ENCODE data around the gene NDUFB2.
"Not testable (repeated sequence)": the region's sequence is repeated elsewhere in the genome, so short reads cannot be mapped to it uniquely, and the experiment has no call there.

Gene NDUFB2

DNA sequence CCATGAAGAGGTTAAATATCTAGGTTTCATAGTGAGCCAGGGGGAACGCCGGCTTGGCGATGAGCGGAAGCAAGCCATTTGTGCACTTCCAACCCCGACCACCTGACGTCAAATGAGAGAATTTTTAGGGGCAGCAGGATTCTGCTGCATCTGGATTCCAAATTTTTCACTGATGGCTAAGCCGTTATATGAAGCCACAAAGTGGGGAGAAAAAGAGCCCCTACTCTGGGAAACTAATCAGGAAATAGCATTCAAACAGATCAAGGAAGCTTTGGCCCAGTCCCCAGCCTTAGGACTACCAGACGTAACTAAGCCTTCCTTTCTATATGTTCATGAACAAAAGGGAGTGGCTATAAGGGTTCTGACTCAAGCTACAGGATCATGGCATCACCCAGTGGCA lies 36.7 kb upstream of the NDUFB2 start:
- ChIA-PET POLR2A (interaction anchor here (0.8 kb wide), 1 partner anchor 9 kb away, joined by 4 read pairs; no protein-coding TSS in a partner anchor), CTCF (interaction anchor here (1.0 to 1.3 kb wide), 4 partner anchors 12 to 355 kb away, joined by 3 to 5 read pairs (median 3); partner anchors contain the start of gene MRPS33)
- DNase-seq (ENCODE audit: extremely low spot score), result no peak
- TF ChIP-seq ARNT (IDR thresholded peaks at IDR 0.05) (no peak), FOXA1 (IDR thresholded peaks at IDR 0.05) (no peak), LEF1 (IDR thresholded peaks at IDR 0.05; ENCODE audit: borderline replicate concordance) (no peak), TARDBP (IDR thresholded peaks at IDR 0.05) (no peak), ZNF384 (IDR thresholded peaks at IDR 0.05) (no peak), SP1 (IDR thresholded peaks at IDR 0.05) (no peak), SUZ12 (IDR thresholded peaks at IDR 0.05) (no peak), BHLHE40 (IDR thresholded peaks at IDR 0.05; ENCODE audit: borderline replicate concordance) (no peak), CTBP1 (IDR thresholded peaks at IDR 0.05; ENCODE audit: borderline replicate concordance) (no peak), HDGF (IDR thresholded peaks at IDR 0.05; ENCODE audit: borderline replicate concordance) (no peak), FOXM1 (IDR thresholded peaks at IDR 0.05; ENCODE audit: borderline replicate concordance) (no peak)
- TF ChIP-seq, protein P1, sequence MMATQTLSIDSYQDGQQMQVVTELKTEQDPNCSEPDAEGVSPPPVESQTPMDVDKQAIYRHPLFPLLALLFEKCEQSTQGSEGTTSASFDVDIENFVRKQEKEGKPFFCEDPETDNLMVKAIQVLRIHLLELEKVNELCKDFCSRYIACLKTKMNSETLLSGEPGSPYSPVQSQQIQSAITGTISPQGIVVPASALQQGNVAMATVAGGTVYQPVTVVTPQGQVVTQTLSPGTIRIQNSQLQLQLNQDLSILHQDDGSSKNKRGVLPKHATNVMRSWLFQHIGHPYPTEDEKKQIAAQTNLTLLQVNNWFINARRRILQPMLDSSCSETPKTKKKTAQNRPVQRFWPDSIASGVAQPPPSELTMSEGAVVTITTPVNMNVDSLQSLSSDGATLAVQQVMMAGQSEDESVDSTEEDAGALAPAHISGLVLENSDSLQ (IDR thresholded peaks at IDR 0.05), result no peak

DNA sequence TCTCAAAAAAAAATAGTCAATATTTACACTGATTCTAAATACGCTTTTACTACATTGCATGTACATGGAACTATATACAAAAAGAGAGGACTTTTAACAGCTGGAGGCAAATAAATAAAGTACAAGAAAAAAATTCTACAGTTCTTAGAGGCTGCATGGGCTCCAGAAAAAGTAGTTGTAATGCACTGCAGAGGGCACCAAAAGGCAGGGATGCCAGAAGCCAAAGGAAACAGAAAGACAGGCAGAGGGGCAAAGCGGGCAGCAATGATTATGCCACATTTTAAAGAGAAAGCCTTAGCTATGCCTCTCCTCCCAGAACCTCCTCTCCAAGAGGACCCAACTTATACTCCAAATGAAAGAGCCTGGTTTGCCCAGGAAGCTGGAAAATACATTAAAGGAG lies 35.4 kb upstream of the NDUFB2 start:
- ChIA-PET POLR2A (interaction anchor here (1.0 to 2.0 kb wide), 3 partner anchors 12 to 353 kb away, joined by 4 to 8 read pairs (median 6); partner anchors contain the start of genes ADCK2 and MRPS33), CTCF (interaction anchor here (0.9 to 1.7 kb wide), 3 partner anchors 14 to 354 kb away, joined by 3 to 5 read pairs (median 3); partner anchors contain the start of gene MRPS33)
- no peak for DNase-seq (ENCODE audit: extremely low spot score)
- TF ChIP-seq, protein P1 (IDR thresholded peaks at IDR 0.05), result no peak
- no peak for TF ChIP-seq ZNF384 (IDR thresholded peaks at IDR 0.05)

DNA sequence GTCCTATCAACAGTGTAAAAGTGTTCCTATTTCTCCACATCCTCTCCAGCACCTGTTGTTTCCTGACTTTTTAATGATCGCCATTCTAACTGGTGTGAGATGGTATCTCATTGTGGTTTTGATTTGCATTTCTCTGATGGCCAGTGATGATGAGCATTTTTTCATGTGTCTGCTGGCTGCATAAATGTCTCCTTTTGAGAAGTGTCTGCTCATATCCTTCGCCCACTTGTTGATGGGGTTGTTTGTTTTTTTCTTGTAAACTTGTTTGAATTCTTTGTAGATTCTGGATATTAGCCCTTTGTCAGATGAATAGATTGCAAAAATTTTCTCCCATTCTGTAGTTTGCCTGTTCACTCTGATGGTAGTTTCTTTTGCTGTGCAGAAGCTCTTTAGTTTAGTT lies 33.6 kb upstream of the NDUFB2 start:
- CTCF ChIA-PET; DNase-seq (ENCODE audit: extremely low spot score); POLR2A ChIA-PET: not testable (repeated sequence)

DNA sequence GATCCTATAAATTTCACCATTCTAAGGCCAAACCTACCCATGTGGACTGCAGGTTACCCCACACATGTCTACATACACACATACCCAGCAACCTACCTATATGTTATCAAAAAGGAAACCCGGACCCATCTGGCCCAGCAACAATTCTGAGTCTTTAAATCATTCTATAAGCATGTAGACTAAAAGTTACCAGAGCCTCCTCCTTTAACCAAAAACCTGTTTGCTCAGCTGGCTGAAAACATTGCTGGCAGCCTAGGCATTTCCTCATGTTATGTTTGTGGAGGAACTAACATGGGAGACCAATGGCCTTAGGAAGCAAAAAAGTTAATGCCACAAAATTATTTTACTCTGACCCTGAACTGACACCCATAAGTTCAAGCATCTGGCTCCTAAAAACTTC lies 29.0 kb upstream of the NDUFB2 start:
- TF ChIP-seq FOXK2 (IDR thresholded peaks at IDR 0.05) (no peak), ZNF384 (IDR thresholded peaks at IDR 0.05) (no peak), FOXA1 (IDR thresholded peaks at IDR 0.05) (no peak), ELF4 (IDR thresholded peaks at IDR 0.05) (no peak), SUZ12 (IDR thresholded peaks at IDR 0.05) (no peak), L3MBTL2 (conservative IDR thresholded peaks at IDR 0.05) (no peak), BHLHE40 (IDR thresholded peaks at IDR 0.05; ENCODE audit: borderline replicate concordance) (no peak), SP1 (IDR thresholded peaks at IDR 0.05) (no peak), TARDBP (IDR thresholded peaks at IDR 0.05) (no peak)
- ChIA-PET POLR2A (no interaction called here), CTCF (no interaction called here)
- DNase-seq (ENCODE audit: extremely low spot score), result no peak

DNA sequence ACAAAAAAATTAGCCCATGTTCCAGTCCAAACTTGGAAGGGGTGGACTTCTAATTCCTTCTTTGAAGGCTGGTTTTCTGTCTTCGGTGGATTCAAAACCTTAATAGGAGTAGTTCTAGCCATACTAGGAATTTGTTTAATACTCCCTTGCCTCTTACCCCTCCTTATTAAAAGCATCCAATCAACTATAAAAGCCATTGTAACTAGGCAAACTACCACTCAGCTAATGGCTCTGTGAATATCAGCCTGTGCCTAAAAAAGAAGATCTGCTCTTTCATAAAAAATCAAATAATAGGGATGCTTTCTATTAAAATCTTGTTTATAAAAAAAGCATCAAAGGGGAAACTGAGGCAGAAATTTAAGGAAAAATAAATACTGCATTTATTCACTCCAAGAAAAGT lies 27.9 kb upstream of the NDUFB2 start:
- TF ChIP-seq FOXK2 (IDR thresholded peaks at IDR 0.05), result no peak
- TF ChIP-seq TARDBP (IDR thresholded peaks at IDR 0.05), result no peak
- no peak for TF ChIP-seq ARNT (IDR thresholded peaks at IDR 0.05)
- TF ChIP-seq, protein P1 (IDR thresholded peaks at IDR 0.05), result no peak
- no peak for TF ChIP-seq HDGF (IDR thresholded peaks at IDR 0.05; ENCODE audit: borderline replicate concordance)
- TF ChIP-seq ELF4 (IDR thresholded peaks at IDR 0.05), result no peak

DNA sequence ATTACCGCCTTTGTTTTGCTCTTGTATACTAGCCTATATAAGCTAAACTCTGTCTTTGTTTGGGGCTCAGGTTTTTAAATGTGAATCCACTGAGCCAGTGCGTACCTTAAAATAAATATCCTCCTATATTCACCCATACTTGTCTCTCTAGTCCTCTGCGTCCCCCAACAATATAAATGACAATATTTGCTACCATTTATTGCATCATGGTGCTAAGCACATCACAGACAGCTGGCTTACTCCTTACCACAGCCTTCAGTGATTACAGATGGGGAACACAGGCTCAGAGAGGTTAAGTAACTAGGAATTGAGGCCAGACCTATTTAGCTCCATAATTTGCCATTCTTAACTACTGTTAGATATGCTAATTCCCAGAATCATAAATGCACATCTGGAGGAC lies 27.2 kb upstream of the NDUFB2 start:
- ChIA-PET POLR2A (interaction anchor here (1.3 kb wide), 1 partner anchor 10 kb away, joined by 4 read pairs; no protein-coding TSS in a partner anchor), CTCF (interaction anchor here (0.6 kb wide), 1 partner anchor 22 kb away, joined by 5 read pairs; no protein-coding TSS in a partner anchor)
- no peak for DNase-seq (ENCODE audit: extremely low spot score)
- TF ChIP-seq ELF4 (IDR thresholded peaks at IDR 0.05), result no peak
- TF ChIP-seq FOXK2 (IDR thresholded peaks at IDR 0.05), result no peak
- no peak for TF ChIP-seq SP1 (IDR thresholded peaks at IDR 0.05)
- no peak for TF ChIP-seq LEF1 (IDR thresholded peaks at IDR 0.05; ENCODE audit: borderline replicate concordance)
- no peak for TF ChIP-seq FOXA1 (IDR thresholded peaks at IDR 0.05)
- no peak for TF ChIP-seq ZNF384 (IDR thresholded peaks at IDR 0.05)
- TF ChIP-seq, protein P1 (IDR thresholded peaks at IDR 0.05), result no peak
- TF ChIP-seq BHLHE40 (IDR thresholded peaks at IDR 0.05; ENCODE audit: borderline replicate concordance), result no peak
- no peak for TF ChIP-seq HDGF (IDR thresholded peaks at IDR 0.05; ENCODE audit: borderline replicate concordance)
- no peak for TF ChIP-seq FOXM1 (IDR thresholded peaks at IDR 0.05; ENCODE audit: borderline replicate concordance)
- no peak for TF ChIP-seq L3MBTL2 (conservative IDR thresholded peaks at IDR 0.05)
- no peak for TF ChIP-seq ARNT (IDR thresholded peaks at IDR 0.05)
- no peak for TF ChIP-seq CTBP1 (IDR thresholded peaks at IDR 0.05; ENCODE audit: borderline replicate concordance)
- no peak for TF ChIP-seq NFRKB (IDR thresholded peaks at IDR 0.05)
- no peak for TF ChIP-seq TARDBP (IDR thresholded peaks at IDR 0.05)
- TF ChIP-seq SUZ12 (IDR thresholded peaks at IDR 0.05), result no peak

More for the DNA sequence above, 27.9 kb upstream of the NDUFB2 start:
- no peak for DNase-seq (ENCODE audit: extremely low spot score)
- ChIA-PET POLR2A (interaction anchor here (1.3 kb wide), 1 partner anchor 9 kb away, joined by 4 read pairs; no protein-coding TSS in a partner anchor), CTCF (interaction anchor here (0.6 to 0.9 kb wide), 3 partner anchors 15 to 346 kb away, joined by 3 to 6 read pairs (median 5); partner anchors contain the start of gene MRPS33)

DNA sequence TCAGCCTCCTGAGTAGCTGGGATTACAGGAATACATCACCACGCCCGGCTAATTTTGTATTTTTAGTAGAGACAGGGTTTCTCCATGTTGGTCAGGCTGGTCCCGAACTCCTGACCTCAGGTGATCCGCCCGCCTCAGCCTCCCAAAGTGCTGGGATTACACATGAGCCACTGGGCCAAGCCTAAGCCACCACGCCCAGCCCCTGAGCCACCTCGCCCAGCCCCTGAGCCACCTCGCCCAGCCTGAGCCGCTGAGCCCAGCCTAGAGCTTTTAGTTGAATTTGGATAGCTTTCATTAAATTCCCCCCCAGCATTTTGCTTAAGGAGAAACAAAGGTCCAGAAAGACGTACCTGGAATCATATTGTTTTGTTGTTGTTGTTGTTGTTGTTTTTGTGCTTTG lies 26.6 kb upstream of the NDUFB2 start:
- CTCF ChIA-PET; DNase-seq (ENCODE audit: extremely low spot score): not testable (repeated sequence)
- POLR2A ChIA-PET, result interaction anchor here (1.3 kb wide), 1 partner anchor 10 kb away, joined by 4 read pairs; no protein-coding TSS in a partner anchor
